ENCODE measurements around the gene KLHL17.
"Not testable (repeated sequence)": the region's sequence is repeated elsewhere in the genome, so short reads cannot be mapped to it uniquely, and the experiment has no call there.

Gene KLHL17

GRCh38 chr1:937521-937920 is 22.9 kb upstream of the KLHL17 start:
- DNase-seq, result no peak

GRCh38 chr1:938088-938683 is 22.2 kb upstream of the KLHL17 start:
- DNase-seq, result no peak

GRCh38 chr1:938711-939489 is 21.5 kb upstream of the KLHL17 start:
- DNase-seq, result no peak

- no peak for DNase-seq
Observed at GRCh38 chr1:939511-940106, 20.8 kb upstream of the KLHL17 start.

GRCh38 chr1:940107-941014 is 20.0 kb upstream of the KLHL17 start:
- DNase-seq, result no peak

- no peak for DNase-seq
Observed at GRCh38 chr1:941015-941587, 19.3 kb upstream of the KLHL17 start.

- DNase-seq, result no peak
Observed at GRCh38 chr1:941588-942383, 18.6 kb upstream of the KLHL17 start.

GRCh38 chr1:942411-942821 is 18.0 kb upstream of the KLHL17 start:
- DNase-seq, result no peak

GRCh38 chr1:942864-943533 is 17.4 kb upstream of the KLHL17 start:
- DNase-seq, result no peak

GRCh38 chr1:943545-944340 is 16.6 kb upstream of the KLHL17 start:
- DNase-seq, result no peak

GRCh38 chr1:944341-945325 is 15.8 kb upstream of the KLHL17 start:
- no peak for DNase-seq

GRCh38 chr1:945688-946556 is 14.5 kb upstream of the KLHL17 start:
- DNase-seq, result no peak

GRCh38 chr1:946811-947210 is 13.6 kb upstream of the KLHL17 start:
- not testable (repeated sequence) for DNase-seq

GRCh38 chr1:947958-948357 is 12.4 kb upstream of the KLHL17 start:
- no peak for DNase-seq

- DNase-seq, result no peak
Observed at GRCh38 chr1:950268-950667, 10.1 kb upstream of the KLHL17 start.

- no peak for DNase-seq
Observed at GRCh38 chr1:950881-951280, 9.5 kb upstream of the KLHL17 start.

GRCh38 chr1:951364-951763 is 9.0 kb upstream of the KLHL17 start:
- no peak for DNase-seq

GRCh38 chr1:952201-952600 is 8.2 kb upstream of the KLHL17 start:
- DNase-seq, result no peak
